NCI-H226 (cell line): ENCODE measurements around the gene PBX3.

ENCODE experiments used
- DNase-seq: peaks from one replicate; pipeline ENCODE4 v3.0.0-alpha.2; 2015

Gene PBX3

DNA sequence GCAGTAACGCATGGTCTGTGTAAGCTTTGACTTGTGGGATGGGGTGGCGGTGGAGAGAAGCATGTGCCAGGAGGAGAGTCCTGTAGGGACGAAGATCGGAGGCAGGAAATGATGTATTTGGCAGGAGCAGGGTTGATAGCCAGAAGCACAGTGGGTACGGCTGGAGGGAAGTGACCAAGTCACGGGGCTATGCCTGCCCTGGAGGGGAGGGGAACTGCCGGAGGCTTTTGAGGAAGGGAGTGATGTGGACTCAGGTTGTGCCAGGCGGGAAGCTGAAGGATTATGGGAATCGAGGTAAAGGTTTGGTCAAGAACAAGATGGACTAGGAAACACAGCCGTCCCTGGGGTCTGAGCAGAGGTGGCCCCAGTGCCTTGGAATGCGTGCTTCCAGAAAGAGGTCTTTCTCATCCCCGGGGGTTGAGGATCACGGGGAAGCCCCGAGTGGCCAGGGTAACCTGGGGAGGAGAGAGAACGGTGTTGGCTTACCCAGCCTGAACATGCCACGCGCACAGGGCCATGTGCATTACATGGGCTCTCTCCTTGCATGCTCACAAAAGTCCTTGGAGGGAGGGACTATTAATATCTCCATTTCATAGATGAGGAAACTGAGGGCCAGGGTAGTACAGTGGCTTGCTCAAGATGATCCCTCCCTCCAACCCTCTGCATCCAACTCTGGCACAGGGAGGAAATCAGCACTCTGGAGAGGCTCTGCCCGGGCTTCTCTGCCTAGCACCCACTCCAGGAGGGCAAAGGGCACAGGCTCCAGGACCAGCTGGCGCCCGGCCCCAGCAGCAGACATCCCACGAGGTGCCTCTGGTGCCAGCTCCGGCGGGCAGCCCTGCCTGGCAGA, 253.8 kb downstream of the PBX3 start:
- no peak for DNase-seq

DNA sequence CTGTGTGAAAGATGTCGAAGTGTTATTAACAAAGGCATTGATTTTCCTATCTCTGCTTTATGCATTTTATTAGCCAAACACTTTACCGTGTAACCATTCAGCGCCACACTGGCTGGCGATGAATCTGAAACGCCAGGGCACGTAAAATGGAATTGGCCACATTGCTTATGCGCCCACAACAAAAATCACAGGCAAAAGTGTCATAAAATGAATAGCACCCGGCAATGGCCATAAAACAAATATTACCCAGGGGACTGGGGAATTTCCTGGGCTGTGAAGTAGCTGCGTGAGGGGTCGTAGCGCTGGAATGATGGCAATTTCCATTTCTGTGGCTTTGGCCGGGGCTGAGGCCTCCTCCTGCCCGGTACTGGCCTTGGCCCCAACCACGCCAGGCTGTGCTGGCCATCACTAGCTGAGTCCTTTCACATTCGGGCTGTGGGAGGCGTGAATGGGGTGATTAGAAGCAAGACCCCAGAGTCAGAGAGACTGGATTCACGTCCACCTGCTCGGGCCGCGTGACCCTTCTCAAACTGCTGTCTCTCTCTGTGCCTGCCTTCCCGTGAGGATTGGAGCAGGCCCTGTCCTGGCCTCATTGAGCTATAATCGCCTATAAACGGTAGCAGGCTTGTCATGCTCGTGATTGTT, 254.5 kb downstream of the PBX3 start:
- DNase-seq: no peak

DNA sequence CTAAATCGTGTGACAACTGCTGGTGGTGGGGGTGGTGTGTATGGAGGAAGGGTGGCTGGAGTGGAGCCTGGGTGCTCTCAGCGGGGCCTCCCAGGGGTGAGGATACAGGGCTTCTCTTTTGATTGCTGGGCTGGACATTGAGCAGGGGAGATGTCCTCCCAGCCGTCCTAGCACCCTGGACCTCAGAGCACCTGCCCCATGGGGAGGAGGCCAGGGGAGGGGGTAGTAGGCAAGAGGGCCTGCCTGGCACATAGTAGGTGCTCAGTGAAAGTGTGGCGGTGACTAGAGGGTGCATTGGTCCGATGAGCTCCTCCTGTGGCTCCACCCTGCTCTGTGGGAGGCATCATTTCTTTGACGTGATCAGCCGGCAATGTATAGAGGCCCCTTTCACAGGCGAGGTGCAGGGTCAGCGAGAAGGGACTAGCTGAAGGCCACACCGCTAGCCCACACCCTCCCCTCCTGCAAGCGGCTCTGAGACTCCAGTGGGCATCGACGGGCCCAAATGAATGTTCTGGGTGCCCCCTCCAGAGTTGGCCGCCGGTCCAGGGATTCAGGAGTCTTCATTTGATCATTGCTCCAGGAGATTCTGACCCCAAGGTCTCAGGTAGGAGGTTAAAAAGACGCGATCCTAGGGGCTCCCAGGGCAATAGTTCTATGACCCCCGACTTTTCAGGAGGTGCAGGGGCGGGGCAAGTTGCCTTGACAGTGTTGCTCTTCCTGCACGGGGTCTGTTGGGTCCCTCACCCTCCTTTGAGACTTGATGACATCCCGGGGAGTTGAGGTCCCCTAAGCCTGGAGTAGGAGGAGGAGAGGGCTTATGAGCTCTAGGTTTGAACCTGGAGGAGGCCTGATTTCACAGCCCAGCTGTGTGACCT, 255.5 kb downstream of the PBX3 start:
- no peak for DNase-seq

DNA sequence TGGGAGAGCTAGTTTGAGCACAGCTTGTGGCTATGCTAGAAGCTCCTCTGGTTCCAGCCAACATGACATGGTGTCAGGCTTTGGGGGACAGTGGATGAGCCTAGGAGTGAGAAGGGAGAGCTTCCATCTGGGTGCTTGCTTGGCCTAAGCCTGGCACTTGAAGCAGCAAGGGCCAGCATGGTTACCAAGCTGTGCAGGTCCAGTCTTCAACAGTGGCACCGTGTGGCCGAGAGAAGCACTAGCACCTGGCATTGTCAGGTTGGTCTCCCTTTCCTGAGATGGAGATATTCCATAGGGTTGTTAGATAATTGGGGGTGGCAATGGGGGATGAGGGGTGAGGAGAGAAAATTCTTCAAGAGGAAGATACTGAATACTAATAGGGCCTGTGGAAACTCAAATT, 261.9 kb downstream of the PBX3 start:
- no peak for DNase-seq

DNA sequence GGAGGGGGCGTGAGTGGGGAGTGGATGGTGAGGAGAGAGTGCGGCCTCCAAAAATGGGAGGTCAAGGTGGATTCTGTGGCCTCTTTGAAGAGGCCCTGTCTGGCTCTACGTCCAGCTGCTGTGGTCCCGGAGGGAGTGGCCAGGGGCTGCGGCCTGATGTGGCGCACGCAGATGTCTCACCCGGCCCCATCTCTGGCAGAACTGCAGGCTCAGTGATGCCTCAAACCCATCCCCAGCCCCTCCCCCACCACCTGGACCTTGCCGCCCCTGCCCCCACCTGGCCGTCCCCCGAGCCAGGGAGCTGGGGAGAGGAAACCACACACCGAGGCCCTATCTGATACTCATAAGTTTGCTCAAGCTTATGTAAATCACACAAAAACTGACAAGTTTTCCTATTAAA, 267.6 kb downstream of the PBX3 start:
- no peak for DNase-seq

DNA sequence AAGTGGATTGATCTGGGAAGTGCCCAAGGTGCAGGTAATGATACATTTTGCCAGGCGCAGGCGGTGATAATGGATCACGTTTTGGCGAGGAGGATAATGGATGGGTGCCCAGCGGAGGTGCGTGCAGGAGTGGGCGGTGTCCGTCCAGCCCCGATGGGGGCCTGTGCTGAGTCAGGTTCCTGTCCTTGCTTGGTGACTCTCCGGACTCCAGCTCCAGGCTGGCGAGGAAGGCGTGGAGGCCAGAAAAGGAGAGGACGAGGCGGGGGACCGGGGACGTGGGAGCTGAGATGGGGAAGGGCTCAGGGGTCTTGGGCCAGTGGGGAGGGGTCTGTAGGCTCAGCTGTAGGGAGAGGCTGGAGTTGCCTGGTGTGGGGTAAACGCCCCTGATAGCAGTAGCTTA, 268.3 kb downstream of the PBX3 start:
- no peak for DNase-seq

DNA sequence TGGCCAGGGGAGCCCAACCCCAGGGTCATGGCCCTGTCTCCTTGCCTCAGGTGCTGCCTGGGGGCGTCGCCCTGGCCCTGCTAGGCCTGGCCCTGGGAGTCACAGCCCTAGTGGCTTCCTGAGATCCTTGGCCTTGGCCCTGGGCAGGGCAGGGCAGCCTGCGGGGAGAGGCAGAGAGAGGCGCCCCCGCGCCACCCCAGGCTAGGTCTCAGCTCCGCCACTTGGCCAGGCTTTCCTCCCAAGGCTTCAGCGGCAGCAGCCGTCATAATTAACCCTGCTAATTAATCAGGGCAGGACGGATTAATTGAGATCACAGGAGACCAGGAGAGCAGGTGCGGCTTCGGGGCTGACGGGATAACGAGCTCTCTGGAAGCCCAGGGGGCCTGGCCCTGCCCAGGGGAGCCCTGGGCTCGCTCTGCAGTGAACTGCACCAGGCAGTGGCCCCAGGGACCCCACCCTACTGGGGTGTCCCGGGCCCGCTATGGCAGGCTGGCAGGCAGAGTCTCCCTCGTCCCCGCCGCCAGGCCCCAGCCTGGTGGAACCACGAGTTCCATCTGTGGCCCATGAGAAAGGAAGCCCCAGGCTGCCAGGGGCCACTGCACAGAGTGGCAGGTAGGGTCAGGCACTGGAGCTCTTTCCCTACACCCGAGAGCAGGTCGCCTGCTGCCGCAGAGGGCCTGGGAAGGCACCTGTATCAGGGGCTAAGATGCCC, 269.6 kb downstream of the PBX3 start:
- no peak for DNase-seq
